ENCODE results near the gene TEDC1. TPM values are rescaled to one million over a fixed set of nuclear protein-coding genes. Genes with fewer than 3 reads are reported as not detected.
A peak's percentile ranks its signal among the peaks of the same experiment; 100 is the strongest.

TEDC1 gene
- total RNA-seq, 2 donors from 2014 or later, result 7.5 to 8.9 TPM

DNA sequence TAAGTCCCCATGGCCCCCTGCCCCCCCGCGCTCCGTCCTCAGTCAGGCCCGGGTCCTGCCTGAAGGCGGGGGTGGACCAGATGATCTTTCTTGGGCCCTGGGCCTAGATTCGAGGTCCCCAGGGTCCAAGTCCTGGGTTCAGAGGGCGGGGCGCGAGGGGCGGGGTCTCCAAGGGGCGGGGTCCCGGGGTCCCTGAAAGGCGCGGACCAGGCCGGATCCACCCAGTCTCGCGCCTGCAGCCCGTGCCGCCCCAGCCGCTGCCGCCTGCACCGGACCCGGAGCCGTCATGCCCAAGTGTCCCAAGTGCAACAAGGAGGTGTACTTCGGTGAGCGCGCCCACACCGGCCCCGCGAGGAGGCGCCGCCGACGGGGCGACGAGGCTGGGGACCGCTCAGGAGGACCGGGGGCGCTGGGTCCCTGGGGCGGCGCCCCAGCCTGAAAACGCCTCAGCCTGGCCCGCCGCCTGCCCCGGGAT lies 4.0 kb upstream of the TEDC1 start:
- intact Hi-C loops (cut with DNase I), result no loop called here
- Histone ChIP-seq H3K36me3 (no peaks in the 10 kb centered on the region), H3K4me3 (peak overlapping the region; percentile 14 to 19), H3K27me3 (replicated peaks; ENCODE audit: insufficient read depth) (peaks cover 4% of the 10 kb centered on the region), H3K27ac (peak overlapping the region; percentile 6 to 47), H3K4me1 (replicated peaks) (peaks cover 22% of the 10 kb centered on the region), H3K9me3 (no peaks in the 10 kb centered on the region)
- DNase-seq (ENCODE audit: low spot score), result no peak
- 8% methylated on average over 16 of the region's 45 CpGs for WGBS
- TF ChIP-seq POLR2AphosphoS5 (IDR thresholded peaks at IDR 0.05) (no peak), POLR2A (IDR thresholded peaks at IDR 0.05) (no peak)
- TF ChIP-seq, protein P1, sequence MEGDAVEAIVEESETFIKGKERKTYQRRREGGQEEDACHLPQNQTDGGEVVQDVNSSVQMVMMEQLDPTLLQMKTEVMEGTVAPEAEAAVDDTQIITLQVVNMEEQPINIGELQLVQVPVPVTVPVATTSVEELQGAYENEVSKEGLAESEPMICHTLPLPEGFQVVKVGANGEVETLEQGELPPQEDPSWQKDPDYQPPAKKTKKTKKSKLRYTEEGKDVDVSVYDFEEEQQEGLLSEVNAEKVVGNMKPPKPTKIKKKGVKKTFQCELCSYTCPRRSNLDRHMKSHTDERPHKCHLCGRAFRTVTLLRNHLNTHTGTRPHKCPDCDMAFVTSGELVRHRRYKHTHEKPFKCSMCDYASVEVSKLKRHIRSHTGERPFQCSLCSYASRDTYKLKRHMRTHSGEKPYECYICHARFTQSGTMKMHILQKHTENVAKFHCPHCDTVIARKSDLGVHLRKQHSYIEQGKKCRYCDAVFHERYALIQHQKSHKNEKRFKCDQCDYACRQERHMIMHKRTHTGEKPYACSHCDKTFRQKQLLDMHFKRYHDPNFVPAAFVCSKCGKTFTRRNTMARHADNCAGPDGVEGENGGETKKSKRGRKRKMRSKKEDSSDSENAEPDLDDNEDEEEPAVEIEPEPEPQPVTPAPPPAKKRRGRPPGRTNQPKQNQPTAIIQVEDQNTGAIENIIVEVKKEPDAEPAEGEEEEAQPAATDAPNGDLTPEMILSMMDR (IDR thresholded peaks at IDR 0.05), result no peak

DNA sequence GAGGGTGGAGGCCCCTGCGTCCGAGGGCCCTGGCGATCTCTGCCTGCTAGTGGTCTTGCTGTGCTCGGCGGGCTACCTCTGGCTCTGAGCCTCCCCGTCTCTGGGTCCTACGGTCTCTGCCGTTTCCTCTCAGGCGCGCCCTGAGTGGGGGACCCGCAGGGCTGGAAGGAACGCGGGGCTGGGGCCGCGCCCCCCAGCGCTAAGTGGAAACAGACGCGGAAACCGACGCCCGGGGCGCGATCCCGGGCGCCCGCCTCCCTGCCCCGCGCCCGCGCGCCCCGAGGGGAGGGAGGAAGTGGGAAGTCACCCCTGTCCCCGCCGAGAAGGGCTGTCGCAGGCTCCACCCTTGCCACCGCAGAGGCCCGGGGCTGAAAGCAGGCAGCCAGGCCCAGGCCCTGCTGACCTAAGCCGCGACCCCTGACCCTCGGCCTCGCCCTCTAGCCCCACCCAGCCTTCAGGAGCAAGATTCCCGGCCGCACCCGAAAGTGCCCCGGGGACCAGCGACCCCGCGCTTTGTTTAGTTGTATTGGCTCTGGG lies 3.5 kb upstream of the TEDC1 start:
- Histone ChIP-seq H3K9me3 (no peaks in the 10 kb centered on the region), H3K27me3 (replicated peaks; ENCODE audit: insufficient read depth) (peaks cover 4% of the 10 kb centered on the region), H3K27ac (peak overlapping the region; percentile 6 to 47), H3K4me3 (peak overlapping the region; percentile 14 to 19), H3K4me1 (replicated peaks) (peaks cover 17% of the 10 kb centered on the region), H3K36me3 (no peaks in the 10 kb centered on the region)
- intact Hi-C loops (cut with DNase I), result no loop called here
- TF ChIP-seq POLR2A (IDR thresholded peaks at IDR 0.05) (no peak), POLR2AphosphoS5 (IDR thresholded peaks at IDR 0.05) (no peak)
- TF ChIP-seq, protein P1 (IDR thresholded peaks at IDR 0.05), result no peak
- DNase-seq (ENCODE audit: low spot score), result no peak
- WGBS, result 10% methylated on average over 42 of the region's 48 CpGs

DNA sequence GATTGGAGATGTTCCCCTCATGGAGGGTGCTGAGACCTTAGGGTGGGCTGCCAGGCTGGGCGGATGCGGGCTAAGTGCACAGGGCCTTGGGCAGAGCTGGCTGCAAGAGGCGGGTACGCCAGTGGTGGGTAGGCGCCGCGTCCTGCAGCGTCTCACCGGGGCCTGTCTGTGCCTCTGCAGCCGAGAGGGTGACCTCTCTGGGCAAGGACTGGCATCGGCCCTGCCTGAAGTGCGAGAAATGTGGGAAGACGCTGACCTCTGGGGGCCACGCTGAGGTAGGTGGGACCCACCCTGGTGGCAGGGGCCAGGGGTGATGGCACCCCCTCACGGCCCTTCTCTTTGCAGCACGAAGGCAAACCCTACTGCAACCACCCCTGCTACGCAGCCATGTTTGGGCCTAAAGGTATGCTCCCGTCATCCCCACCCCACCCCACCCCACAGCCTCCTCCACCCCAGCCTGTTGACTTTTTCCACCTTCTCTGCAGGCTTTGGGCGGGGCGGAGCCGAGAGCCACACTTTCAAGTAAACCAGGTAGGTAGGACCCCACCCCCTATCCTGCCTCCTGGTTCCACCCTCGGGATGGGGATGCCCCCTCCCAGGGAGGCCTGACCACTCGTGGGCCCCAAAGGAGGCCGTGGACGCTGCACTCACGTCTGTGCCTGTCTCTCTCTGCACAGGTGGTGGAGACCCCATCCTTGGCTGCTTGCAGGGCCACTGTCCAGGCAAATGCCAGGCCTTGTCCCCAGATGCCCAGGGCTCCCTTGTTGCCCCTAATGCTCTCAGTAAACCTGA lies 2.9 kb upstream of the TEDC1 start:
- Histone ChIP-seq H3K4me3 (no peak overlapping the region), H3K9me3 (no peaks in the 10 kb centered on the region), H3K27me3 (replicated peaks; ENCODE audit: insufficient read depth) (peaks cover 4% of the 10 kb centered on the region), H3K4me1 (replicated peaks) (peaks cover 10% of the 10 kb centered on the region), H3K27ac (peak overlapping the region in 1 of 2 donors; percentile 6), H3K36me3 (no peaks in the 10 kb centered on the region)
- intact Hi-C loops (cut with DNase I), result no loop called here
- TF ChIP-seq POLR2A (IDR thresholded peaks at IDR 0.05), result no peak
- TF ChIP-seq POLR2AphosphoS5 (IDR thresholded peaks at IDR 0.05), result no peak
- TF ChIP-seq, protein P1 (IDR thresholded peaks at IDR 0.05), result no peak
- no peak for DNase-seq (ENCODE audit: low spot score)
- 84% methylated on average over 22 of the region's 26 CpGs for WGBS

DNA sequence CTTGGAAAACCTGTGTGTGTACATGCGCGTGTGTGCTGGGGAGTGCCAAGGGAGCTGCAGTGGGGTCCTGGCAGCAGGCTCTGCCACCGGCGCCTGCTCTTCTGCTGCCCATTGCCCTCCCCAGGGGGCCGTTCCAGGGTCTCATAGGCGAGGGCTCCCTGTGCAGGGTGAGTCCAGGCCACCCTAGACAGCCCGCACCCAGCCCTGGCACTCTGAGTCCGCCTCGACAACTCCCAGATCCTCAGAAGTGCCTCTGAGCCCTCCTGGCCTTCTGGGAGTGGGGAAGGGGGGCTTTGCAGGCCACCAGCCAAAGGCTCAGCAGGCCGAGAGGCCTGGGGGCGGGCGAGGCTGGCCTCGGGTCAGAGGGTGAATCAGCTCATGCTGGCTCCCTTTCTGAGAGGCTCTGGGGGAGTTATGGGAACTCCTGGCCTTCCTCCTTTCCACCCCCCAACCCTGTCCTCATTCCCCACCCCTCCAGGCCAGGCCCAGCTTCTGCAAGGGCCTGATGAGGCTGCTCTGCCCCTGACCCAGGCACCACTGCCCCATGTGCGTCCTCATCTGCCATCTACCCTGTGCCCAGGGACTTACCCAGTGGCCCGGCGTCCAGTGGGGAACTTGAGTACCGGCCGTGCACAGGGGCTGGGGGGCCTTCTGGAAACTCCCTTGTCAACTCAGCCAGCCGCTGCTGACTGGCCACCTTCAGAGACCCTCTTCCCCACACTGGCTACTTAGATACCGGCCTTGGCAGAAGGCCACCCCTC lies 2.1 kb upstream of the TEDC1 start:
- Histone ChIP-seq H3K4me3 (no peak overlapping the region), H3K36me3 (no peaks in the 10 kb centered on the region), H3K4me1 (replicated peaks) (peaks cover 4% of the 10 kb centered on the region), H3K27ac (peak overlapping the region; percentile 93 to 95), H3K27me3 (replicated peaks; ENCODE audit: insufficient read depth) (peaks cover 4% of the 10 kb centered on the region), H3K9me3 (no peaks in the 10 kb centered on the region)
- TF ChIP-seq, protein P1 (IDR thresholded peaks at IDR 0.05), result no peak
- TF ChIP-seq POLR2A (IDR thresholded peaks at IDR 0.05) (no peak), POLR2AphosphoS5 (IDR thresholded peaks at IDR 0.05) (no peak)
- intact Hi-C loops (cut with DNase I), result no loop called here
- 80% methylated on average over 12 of the region's 20 CpGs for WGBS
- no peak for DNase-seq (ENCODE audit: low spot score)
